Activated naive CD4-positive, alpha-beta T cell treated with anti-CD3 and anti-CD28 coated beads, Interleukin-2, amount 10 ng/mL, durations not matched to agents 7 days and 5 days (primary cell): ENCODE measurements around the gene CNOT4.
A peak's percentile ranks its signal among the peaks of the same experiment; 100 is the strongest.

Experiments
- CTCF ChIA-PET: fragments of 350-600 bp; sonication (Branson Sonifier 250); formaldehyde crosslinking; loops from one replicate; lab custom pipeline; 2021; ENCODE audit warnings: antibody characterized with exemption; lab: Charles Lee
- DNase-seq: peaks from one replicate; pipeline ENCODE4 v3.0.0-alpha.2; 2020
- H3K27ac Mint-ChIP-seq: one replicate; pipeline ENCODE4 v1.8.0; 2021; ENCODE audit warnings: mild to moderate bottlenecking, moderate library complexity, mixed read lengths
- H3K27me3 Mint-ChIP-seq: one replicate; pipeline ENCODE4 v1.8.0; 2021; ENCODE audit warnings: mild to moderate bottlenecking, mixed read lengths
- H3K36me3 Mint-ChIP-seq: one replicate; pipeline ENCODE4 v1.8.0; 2021; ENCODE audit warnings: mixed read lengths
- H3K4me1 Mint-ChIP-seq: one replicate; pipeline ENCODE4 v1.8.0; 2021; ENCODE audit warnings: mixed read lengths
- H3K4me3 Mint-ChIP-seq: one replicate; pipeline ENCODE4 v1.8.0; 2021; ENCODE audit warnings: mild to moderate bottlenecking, moderate library complexity, mixed read lengths
- H3K9me3 Mint-ChIP-seq: one replicate; pipeline ENCODE4 v1.8.0; 2021; ENCODE audit warnings: mixed read lengths

The CNOT4 gene

DNA sequence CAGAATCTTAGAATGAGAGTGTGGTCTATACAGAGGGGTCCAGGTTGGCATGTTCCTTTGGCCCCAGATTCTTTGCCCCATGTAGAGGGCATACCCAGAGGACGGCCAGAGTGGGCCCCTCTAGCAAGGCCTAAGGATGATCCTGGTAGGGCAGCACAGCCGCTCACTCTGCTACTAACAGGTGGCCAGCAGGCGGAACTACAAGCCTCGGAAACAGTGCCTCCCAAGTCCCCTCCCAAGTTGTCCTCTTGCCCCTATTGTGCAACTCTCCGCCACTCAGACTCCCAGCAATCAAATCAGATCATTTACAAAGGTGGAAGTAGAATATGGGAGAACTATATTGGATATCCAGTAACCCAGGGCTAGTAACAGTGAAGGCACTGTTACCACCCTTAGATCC lies 168.9 kb downstream of the CNOT4 start:
- DNase-seq, result no peak
- Mint-ChIP-seq H3K27ac (no peak overlapping the region), H3K9me3 (no peaks in the 10 kb centered on the region), H3K27me3 (no peaks in the 10 kb centered on the region), H3K36me3 (no peaks in the 10 kb centered on the region), H3K4me1 (no peaks in the 10 kb centered on the region), H3K4me3 (no peak overlapping the region)
- CTCF ChIA-PET, result no interaction called here

DNA sequence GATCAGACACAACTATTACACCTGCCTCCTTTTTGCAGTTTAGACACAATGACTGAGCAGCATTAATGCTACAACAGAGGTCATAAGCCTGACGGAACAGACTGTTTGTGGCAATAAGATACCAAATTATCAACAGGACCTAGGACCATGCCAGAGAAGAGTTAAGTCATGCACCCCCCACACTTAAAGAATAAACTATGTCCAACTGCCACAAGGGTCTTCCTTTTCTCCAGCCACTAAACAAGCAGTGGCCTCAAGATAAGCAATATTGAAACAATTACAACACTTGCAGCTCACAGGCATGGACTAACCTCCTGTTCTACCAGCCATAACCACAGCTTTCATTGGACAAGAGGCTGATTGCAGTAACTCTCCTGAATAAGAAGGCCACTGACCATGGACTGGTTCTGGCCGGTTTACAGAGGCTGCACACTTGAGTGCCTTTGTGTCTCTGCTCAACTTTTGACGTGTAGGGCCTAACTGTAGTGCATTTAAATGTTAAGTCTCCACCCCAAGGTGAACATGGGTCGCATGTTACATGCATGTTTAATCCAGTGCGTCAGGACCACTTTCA lies 171.8 kb downstream of the CNOT4 start:
- Mint-ChIP-seq H3K9me3 (no peaks in the 10 kb centered on the region), H3K36me3 (no peaks in the 10 kb centered on the region), H3K27ac (no peak overlapping the region), H3K4me1 (no peaks in the 10 kb centered on the region), H3K4me3 (no peak overlapping the region), H3K27me3 (no peaks in the 10 kb centered on the region)
- CTCF ChIA-PET, result no interaction called here
- no peak for DNase-seq

DNA sequence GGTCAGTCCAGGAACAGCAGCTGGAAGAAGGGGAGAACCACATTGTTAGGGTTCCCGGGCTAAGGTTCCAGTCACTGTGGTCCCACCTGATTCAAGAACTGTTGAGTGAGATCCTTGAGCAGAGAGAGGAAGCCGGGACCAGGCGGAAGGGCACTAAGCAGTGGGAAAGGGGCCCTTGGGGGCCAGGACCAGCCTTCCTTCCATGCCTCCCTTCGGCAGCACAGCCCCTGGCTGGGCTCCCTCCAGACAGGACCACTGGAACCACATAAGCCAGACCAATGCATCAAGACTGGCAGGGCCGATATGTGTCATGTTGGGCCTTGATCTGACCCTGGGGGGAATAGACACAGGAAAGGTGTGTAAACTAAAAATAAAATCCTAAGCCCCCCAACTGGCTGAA lies 172.4 kb downstream of the CNOT4 start:
- H3K27ac Mint-ChIP-seq, result no peak overlapping the region
- no peaks in the 10 kb centered on the region for H3K4me1 Mint-ChIP-seq
- CTCF ChIA-PET, result no interaction called here
- no peak overlapping the region for H3K4me3 Mint-ChIP-seq
- no peak for DNase-seq
- H3K9me3 Mint-ChIP-seq, result no peaks in the 10 kb centered on the region
- no peaks in the 10 kb centered on the region for H3K36me3 Mint-ChIP-seq
- no peaks in the 10 kb centered on the region for H3K27me3 Mint-ChIP-seq

DNA sequence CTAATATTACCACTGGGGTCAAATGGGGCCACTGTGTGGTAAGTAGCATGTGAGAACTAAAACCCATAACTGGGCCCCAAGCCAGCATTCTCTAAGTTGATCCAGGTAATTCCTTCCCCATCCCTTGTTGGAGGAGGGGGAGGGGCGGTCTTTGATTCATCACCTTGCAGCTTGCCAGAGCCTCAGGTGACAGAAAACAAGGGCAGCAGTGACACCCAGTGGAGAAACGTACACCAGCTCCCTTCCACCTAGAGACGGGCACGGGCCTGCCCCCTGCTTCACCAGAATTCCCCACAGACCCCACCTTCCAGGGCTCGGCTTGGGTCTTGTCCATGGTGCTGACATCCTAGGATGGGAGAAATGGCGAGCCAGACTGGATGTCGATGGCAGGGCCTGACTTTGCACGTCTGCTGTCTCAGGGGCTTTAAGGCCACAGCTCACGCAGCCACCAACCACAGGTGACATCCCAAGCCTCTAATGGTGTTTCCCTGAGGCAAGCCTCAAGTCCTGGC lies 174.2 kb downstream of the CNOT4 start:
- H3K4me1 Mint-ChIP-seq, result no peaks in the 10 kb centered on the region
- no peak overlapping the region for H3K27ac Mint-ChIP-seq
- H3K27me3 Mint-ChIP-seq, result no peaks in the 10 kb centered on the region
- CTCF ChIA-PET, result interaction anchor here (0.9 to 2.7 kb wide), 6 partner anchors 10 to 61 kb away, joined by 3 to 21 read pairs (median 6); no protein-coding TSS in a partner anchor
- H3K36me3 Mint-ChIP-seq, result no peaks in the 10 kb centered on the region
- peak; percentile 51 for DNase-seq
- H3K9me3 Mint-ChIP-seq, result peaks cover 2% of the 10 kb centered on the region
- H3K4me3 Mint-ChIP-seq, result no peak overlapping the region

DNA sequence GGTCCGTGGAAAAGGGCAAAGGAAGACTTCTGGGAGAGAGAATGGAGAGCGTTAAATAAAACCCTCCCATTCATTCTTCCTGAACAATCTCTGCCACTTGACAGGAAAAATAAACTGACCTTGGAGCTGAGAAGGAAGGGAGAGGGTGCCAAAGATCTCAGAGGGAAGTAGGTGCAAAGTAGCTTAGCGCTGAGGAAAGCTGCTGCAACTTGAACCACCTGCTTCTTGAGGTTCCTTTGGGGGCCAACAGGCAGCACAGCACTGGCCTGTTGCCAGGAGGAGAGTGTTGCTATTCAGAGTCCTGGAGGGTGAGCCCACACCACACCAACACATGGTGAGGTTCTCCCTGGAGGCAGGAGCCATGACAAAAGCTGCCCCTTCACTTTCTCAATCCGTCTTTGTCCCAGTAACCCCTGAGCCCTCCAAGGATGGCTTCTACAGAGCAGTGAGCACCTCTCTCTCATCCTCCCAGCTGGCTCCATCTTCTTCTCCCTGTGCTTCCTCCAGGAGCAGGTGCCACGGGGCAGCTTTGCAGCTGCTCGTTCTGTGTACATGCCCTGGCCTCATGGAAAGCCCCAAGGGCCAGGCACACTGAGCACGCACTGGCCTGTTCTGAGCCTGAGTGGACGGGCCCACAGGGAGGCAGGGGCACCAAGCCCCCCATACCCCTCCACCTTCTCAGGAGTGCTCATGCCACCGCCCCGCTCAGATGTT lies 174.9 kb downstream of the CNOT4 start:
- no peaks in the 10 kb centered on the region for H3K36me3 Mint-ChIP-seq
- H3K27me3 Mint-ChIP-seq, result no peaks in the 10 kb centered on the region
- no peaks in the 10 kb centered on the region for H3K4me1 Mint-ChIP-seq
- CTCF ChIA-PET, result interaction anchor here (1.2 to 2.7 kb wide), 4 partner anchors 31 to 60 kb away, joined by 5 to 21 read pairs (median 10); no protein-coding TSS in a partner anchor
- no peak for DNase-seq
- H3K27ac Mint-ChIP-seq, result no peak overlapping the region
- H3K4me3 Mint-ChIP-seq, result no peak overlapping the region
- H3K9me3 Mint-ChIP-seq, result peaks cover 2% of the 10 kb centered on the region

DNA sequence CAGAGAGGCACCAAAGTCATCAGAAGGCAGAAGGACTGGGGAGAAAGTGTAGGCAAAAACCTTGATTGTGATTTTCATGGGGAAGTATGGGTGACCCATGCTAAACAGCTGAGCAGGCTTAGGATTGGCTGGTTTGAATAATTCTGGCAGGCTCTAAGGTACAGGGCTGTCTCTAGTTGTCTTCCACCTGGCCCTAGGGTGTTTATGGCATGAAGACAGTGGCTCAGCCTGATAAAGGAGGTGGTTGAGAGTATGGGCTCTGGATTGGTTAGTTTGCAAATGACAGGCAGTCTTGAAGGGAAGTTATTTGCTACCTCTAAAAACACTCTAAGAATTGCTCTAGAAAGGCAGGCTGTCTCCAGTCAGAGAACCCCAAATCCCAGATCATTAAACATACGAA lies 176.0 kb downstream of the CNOT4 start:
- no peak overlapping the region for H3K4me3 Mint-ChIP-seq
- no peaks in the 10 kb centered on the region for H3K4me1 Mint-ChIP-seq
- no peak overlapping the region for H3K27ac Mint-ChIP-seq
- CTCF ChIA-PET, result interaction anchor here (2.7 kb wide), 1 partner anchor 59 kb away, joined by 13 read pairs; no protein-coding TSS in a partner anchor
- no peak for DNase-seq
- no peaks in the 10 kb centered on the region for H3K27me3 Mint-ChIP-seq
- H3K9me3 Mint-ChIP-seq, result peaks cover 2% of the 10 kb centered on the region
- no peaks in the 10 kb centered on the region for H3K36me3 Mint-ChIP-seq

DNA sequence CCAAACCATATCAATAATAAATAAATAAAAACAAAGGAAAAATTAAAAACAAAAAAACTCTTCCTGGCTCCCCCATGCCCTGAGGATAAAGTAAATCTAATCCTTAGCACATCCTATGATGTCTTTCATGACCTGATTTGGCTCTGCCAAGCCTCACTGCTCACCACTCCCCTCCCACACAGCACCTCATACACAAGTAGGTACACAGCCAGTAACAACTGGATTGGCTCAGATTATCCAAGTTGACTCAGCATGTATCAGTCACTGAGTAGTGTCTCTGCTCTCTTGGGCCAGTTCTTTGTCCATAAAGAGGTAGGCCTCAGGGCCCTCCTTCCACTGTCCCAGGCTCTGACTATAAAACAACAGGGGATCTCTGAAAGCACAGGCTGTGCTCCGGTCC lies 176.7 kb downstream of the CNOT4 start:
- Mint-ChIP-seq H3K4me1 (no peaks in the 10 kb centered on the region), H3K36me3 (no peaks in the 10 kb centered on the region), H3K4me3 (no peak overlapping the region), H3K27ac (no peak overlapping the region), H3K9me3 (peaks cover 2% of the 10 kb centered on the region), H3K27me3 (no peaks in the 10 kb centered on the region)
- CTCF ChIA-PET, result no interaction called here
- DNase-seq, result no peak

DNA sequence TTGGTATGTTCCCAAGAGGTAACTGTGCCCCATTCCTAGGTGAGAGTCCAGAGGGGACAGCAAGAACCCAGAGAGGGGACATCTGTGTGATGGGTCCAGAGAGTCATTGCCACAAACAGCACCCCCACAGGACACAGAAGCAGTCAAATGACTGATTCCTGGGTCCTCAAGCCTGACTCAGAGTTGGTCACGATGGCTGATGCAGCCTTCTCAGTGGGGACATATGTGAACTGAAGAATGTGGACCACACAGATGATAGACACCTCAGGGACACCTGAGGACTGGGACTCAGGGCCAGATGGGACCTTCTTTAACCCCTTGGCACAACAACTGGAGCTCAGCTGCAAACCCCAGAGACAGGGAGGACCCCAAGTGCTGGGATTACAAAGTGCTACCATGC lies 179.8 kb downstream of the CNOT4 start:
- no peaks in the 10 kb centered on the region for H3K36me3 Mint-ChIP-seq
- no peaks in the 10 kb centered on the region for H3K4me1 Mint-ChIP-seq
- H3K27me3 Mint-ChIP-seq, result no peaks in the 10 kb centered on the region
- no peak for DNase-seq
- CTCF ChIA-PET, result no interaction called here
- H3K9me3 Mint-ChIP-seq, result peaks cover 5% of the 10 kb centered on the region
- H3K27ac Mint-ChIP-seq, result no peak overlapping the region
- no peak overlapping the region for H3K4me3 Mint-ChIP-seq

DNA sequence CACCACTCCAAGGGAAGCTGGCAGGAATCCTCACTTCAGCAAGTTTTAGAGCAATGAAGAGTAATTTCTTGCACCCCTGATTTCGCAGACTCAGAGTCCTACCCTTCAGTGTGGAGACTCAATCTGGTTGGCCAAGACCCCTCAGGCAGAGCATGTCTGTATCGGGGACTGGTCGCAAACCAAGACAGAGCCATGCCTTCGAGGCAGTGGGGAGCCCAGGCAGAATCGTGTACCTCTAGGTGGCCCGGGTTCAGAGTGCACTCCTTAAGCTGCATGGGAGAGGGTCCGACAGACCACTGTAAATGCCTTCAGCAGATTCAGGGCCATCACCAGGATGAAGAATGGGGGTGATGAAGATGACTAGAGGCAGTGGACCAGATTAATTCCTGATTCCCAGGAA lies 181.4 kb downstream of the CNOT4 start:
- CTCF ChIA-PET, result no interaction called here
- Mint-ChIP-seq H3K27ac (no peak overlapping the region), H3K4me3 (no peak overlapping the region), H3K4me1 (no peaks in the 10 kb centered on the region), H3K36me3 (peaks cover 4% of the 10 kb centered on the region), H3K9me3 (peaks cover 14% of the 10 kb centered on the region), H3K27me3 (no peaks in the 10 kb centered on the region)
- DNase-seq, result no peak

DNA sequence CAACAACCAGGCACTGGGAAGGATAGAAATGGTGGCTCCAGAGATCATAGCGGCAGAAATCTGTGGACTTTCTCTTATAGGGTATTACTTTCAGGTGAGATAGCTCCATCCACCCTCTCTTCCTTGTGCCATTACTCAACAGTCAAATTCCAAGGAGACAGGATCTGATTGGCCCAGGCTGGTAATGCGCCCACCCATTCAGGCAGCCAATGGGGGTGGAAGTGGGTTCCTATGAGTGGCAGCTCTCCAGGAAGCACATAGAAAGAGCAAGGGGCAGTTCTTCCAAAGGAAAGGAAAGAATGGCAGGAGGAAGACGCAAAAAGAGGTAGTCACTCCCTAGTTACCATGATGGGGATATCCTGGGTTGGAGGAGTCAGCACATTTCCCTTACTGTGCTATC lies 181.8 kb downstream of the CNOT4 start:
- CTCF ChIA-PET, result no interaction called here
- peaks cover 4% of the 10 kb centered on the region for H3K36me3 Mint-ChIP-seq
- no peak for DNase-seq
- no peaks in the 10 kb centered on the region for H3K27me3 Mint-ChIP-seq
- peaks cover 18% of the 10 kb centered on the region for H3K9me3 Mint-ChIP-seq
- no peak overlapping the region for H3K27ac Mint-ChIP-seq
- H3K4me3 Mint-ChIP-seq, result no peak overlapping the region
- no peaks in the 10 kb centered on the region for H3K4me1 Mint-ChIP-seq

DNA sequence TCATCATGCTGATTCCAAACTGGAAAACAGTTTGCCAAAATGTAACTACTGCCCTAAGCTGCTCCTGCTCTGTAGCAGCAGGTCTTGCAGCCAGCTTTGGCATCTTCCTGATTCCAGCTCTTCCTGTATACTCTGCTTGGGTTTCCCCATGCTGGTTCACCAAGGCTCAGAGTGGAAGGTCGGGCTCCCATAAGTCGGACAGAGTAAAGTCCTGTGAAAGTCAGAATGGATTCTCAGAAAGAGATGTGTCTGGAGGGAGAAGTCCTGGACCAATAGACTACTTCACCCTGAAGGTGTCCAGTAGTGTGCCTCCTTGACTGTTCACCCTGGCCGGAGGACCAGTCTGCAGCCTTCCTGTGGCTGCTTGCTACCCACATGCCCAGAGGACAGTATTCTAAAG lies 182.4 kb downstream of the CNOT4 start:
- no peak for DNase-seq
- Mint-ChIP-seq H3K36me3 (peaks cover 4% of the 10 kb centered on the region), H3K27ac (no peak overlapping the region), H3K27me3 (no peaks in the 10 kb centered on the region), H3K4me1 (no peaks in the 10 kb centered on the region), H3K4me3 (no peak overlapping the region), H3K9me3 (peaks cover 18% of the 10 kb centered on the region)
- CTCF ChIA-PET, result no interaction called here

DNA sequence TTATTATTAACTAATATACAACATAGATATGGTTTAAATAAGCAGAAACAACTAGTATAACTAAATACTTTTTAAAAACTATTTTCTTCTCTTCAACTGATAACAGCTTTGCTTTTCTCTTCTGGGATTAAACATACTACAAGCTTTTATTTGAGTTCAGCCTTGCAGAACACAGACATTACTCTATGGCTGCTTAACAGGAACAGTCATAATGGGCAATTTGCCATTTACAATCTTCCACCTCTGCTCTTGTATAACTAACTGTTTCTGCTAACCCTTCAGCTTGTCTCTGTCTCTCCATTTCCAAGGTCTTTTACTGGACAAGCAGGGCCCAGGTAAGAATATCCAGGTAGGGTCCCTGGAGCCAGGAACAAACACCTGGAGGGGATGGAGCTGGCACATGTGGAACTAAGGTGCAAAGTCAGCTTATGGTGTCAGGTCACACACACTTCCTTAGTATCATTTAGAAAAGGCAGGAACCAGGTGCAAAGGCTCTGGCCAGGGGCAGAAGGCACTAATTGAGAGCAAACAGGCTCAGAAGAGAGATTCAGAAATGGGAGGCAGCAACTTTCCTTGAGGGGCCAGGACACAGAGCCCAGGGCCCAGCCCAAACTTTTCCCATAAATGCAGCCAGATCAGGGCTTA lies 183.1 kb downstream of the CNOT4 start:
- Mint-ChIP-seq H3K36me3 (peaks cover 4% of the 10 kb centered on the region), H3K4me3 (no peak overlapping the region), H3K9me3 (peaks cover 18% of the 10 kb centered on the region), H3K27ac (no peak overlapping the region), H3K27me3 (no peaks in the 10 kb centered on the region), H3K4me1 (no peaks in the 10 kb centered on the region)
- DNase-seq, result no peak
- CTCF ChIA-PET, result no interaction called here

DNA sequence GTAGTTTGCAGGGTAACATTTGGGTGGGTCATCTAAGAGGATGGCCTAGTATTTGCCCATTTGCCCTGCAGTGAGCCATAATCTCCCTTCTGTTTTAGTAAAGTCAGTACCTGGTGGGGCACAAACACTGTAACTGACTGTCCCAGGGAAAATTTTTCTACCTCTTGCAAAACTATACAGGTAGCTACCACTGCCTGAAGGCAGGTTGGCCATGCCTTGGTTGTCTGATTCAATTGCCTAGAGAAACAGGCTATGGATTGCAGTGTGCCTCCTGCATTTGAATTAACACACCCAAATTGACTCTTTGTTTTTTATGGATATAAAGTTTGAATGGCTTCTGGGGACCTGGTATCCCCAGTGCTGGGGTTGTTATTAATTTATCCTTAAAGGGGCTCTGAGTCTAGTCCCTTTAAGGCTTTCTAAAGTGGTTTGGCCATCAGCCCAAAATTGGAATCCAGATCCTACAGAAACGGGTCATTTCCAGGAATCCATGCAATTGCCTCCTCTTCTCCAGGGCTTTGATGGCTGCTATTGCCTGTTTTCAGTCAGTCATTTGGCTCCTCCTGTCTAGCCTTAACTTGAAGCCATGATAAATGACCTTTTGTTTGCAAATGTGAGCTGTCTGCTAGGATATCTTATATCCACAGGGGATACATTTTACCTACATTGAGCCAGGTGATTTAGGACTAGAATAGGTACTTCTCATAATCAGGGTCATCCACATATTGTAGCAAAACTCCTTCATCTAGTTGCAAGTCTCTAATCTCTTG lies 187.1 kb downstream of the CNOT4 start:
- CTCF ChIA-PET, result no interaction called here
- Mint-ChIP-seq H3K36me3 (peaks cover 4% of the 10 kb centered on the region), H3K27ac (no peak overlapping the region), H3K9me3 (peaks cover 17% of the 10 kb centered on the region), H3K27me3 (no peaks in the 10 kb centered on the region), H3K4me1 (no peaks in the 10 kb centered on the region), H3K4me3 (no peak overlapping the region)
- no peak for DNase-seq

DNA sequence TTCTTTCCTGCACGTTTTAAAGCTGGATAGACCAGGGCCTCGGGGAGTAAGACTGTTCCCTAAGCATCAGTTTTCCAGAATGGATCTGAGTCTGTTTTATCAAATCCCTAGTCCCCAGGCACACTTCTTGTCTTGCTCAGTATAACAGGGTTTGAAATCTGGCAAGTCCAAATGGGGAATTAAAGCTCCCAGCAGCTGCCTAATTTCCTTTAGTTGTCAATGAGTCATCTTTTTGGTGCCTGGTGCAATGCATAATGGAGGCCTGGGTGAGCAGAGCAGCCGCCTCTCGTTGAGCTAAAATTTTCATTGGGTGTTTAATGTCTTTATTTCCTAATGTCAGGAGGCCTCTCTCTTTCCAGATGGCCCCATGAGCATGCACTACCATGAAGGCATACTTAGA lies 188.3 kb downstream of the CNOT4 start:
- Mint-ChIP-seq H3K4me1 (no peaks in the 10 kb centered on the region), H3K4me3 (no peak overlapping the region), H3K27ac (no peak overlapping the region), H3K36me3 (peaks cover 4% of the 10 kb centered on the region), H3K9me3 (peaks cover 17% of the 10 kb centered on the region), H3K27me3 (no peaks in the 10 kb centered on the region)
- DNase-seq, result no peak
- CTCF ChIA-PET, result no interaction called here
